ENCODE measurements around the gene DDX18. TPM values are rescaled to one million over a fixed set of nuclear protein-coding genes. Genes with fewer than 3 reads are reported as not detected.

Gene DDX18
- total and polyA plus RNA-seq, 4 donors, result 16.7 to 54.3 (median 33.1) TPM

DNA sequence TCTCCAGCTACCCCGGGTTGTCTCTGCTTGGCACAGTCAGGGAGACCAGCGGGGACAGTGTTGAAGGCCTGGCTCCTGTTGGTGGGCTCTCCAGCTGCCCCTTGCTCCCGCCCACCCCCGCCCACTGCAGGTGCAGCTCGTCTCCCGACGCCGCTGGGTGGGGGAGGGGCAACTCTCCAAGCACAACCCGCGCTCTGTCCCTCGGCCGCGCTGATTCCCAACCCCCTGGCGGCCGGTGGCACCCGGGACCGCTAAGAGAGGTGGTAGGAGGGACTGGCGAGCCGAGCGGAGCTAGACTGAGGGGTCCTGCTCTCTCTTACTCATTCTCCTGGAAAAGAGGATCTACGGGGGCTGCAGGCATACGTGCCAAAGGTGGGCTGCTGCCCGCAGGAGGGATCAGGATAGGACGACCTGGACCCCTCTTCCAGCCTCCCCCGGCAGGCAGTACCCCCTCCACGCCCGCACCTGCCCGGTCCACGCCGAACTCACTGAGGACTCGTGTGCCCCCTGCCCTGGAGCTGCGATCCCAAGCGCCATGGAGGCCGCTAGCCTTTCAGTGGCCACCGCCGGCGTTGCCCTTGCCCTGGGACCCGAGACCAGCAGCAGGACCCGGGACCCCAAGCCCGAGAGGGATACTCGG is 44.5 kb downstream of the DDX18 start:
- peak in 1 of 2 donors; percentile 72 for DNase-seq
- no peak for ATAC-seq (ENCODE audit: low FRiP score)

DNA sequence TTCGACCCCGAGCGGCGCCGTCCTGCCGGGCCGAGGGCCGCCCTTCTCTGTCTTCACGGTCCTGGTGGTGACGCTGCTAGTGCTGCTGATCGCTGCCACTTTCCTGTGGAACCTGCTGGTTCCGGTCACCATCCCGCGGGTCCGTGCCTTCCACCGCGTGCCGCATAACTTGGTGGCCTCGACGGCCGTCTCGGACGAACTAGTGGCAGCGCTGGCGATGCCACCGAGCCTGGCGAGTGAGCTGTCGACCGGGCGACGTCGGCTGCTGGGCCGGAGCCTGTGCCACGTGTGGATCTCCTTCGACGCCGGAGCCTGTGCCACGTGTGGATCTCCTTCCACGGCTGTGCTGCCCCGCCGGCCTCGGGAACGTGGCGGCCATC is 45.0 kb downstream of the DDX18 start:
- Histone ChIP-seq H3K4me3 (ENCODE audit: low read length in 2 of 2) (no peak overlapping the region), H3K36me3 (ENCODE audit: control insufficient read depth in 1 of 2, insufficient read depth in 2 of 2, low read length in 1 of 2) (no peaks in the 10 kb centered on the region), H3K4me1 (ENCODE audit: control insufficient read depth in 1 of 2, insufficient read depth in 2 of 2, low read length in 2 of 2) (no peaks in the 10 kb centered on the region), H3K9me3 (ENCODE audit: control insufficient read depth, low read length) (peaks cover 3% of the 10 kb centered on the region), H3K27me3 (ENCODE audit: control insufficient read depth in 1 of 2, insufficient read depth in 2 of 2, low read length in 1 of 2) (no peaks in the 10 kb centered on the region), H3K27ac (ENCODE audit: low read depth in 1 of 2, low read length in 2 of 2) (no peak overlapping the region)
- intact Hi-C loops (cut with DNase I), result no loop called here
- DNase-seq (no peak), ATAC-seq (ENCODE audit: low FRiP score) (peak; percentile 33)
- 62 to 70% methylated on average over 36 to 44 of the region's 44 CpGs for WGBS, 2 donors

More for the DNA sequence above, 44.5 kb downstream of the DDX18 start:
- Histone ChIP-seq H3K9me3 (ENCODE audit: control insufficient read depth, low read length) (peaks cover 3% of the 10 kb centered on the region), H3K27ac (ENCODE audit: low read depth in 1 of 2, low read length in 2 of 2) (no peak overlapping the region), H3K4me3 (ENCODE audit: low read length in 2 of 2) (no peak overlapping the region), H3K36me3 (ENCODE audit: control insufficient read depth in 1 of 2, insufficient read depth in 2 of 2, low read length in 1 of 2) (no peaks in the 10 kb centered on the region), H3K27me3 (ENCODE audit: control insufficient read depth in 1 of 2, insufficient read depth in 2 of 2, low read length in 1 of 2) (no peaks in the 10 kb centered on the region), H3K4me1 (ENCODE audit: control insufficient read depth in 1 of 2, insufficient read depth in 2 of 2, low read length in 2 of 2) (no peaks in the 10 kb centered on the region)
- 54 to 60% methylated on average over 41 of the region's 41 CpGs for WGBS, 2 donors
- intact Hi-C loops (cut with DNase I), result no loop called here

DNA sequence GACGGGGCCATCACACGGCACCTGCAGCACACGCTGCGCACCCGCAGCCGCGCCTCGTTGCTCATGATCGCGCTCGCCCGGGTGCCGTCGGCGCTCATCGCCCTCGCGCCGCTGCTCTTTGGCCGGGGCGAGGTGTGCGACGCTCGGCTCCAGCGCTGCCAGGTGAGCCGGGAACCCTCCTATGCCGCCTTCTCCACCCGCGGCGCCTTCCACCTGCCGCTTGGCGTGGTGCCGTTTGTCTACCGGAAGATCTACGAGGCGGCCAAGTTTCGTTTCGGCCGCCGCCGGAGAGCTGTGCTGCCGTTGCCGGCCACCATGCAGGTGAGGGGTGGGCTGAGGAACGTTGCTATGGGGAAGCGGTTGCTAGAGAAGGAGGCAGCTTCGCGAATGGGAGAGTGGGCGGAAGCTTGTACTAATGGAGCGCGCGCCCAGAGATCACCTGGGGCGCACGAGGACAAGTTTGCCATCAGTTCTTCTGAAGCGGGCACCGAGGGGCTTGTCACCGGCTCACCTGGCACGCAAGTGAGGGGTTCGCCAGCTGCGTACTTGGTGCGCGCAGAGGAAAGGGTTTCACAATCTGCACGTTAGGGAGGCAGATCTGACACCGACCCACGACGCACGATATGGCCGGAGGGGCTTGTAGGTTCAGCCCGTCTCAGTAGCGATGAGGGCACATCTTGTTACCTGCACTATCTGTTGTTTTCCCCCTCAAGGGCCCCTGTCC is 45.6 kb downstream of the DDX18 start:
- H3K27ac ChIP-seq (ENCODE audit: low read depth in 1 of 2, low read length in 2 of 2), result no peak overlapping the region
- no peak for ATAC-seq (ENCODE audit: low FRiP score)
- H3K4me1 ChIP-seq (ENCODE audit: control insufficient read depth in 1 of 2, insufficient read depth in 2 of 2, low read length in 2 of 2), result no peaks in the 10 kb centered on the region
- 35 to 42% methylated on average over 67 to 69 of the region's 69 CpGs for WGBS, 2 donors
- DNase-seq, result no peak
- H3K9me3 ChIP-seq (ENCODE audit: control insufficient read depth, low read length), result peaks cover 3% of the 10 kb centered on the region
- intact Hi-C loops (cut with DNase I), result no loop called here
- H3K27me3 ChIP-seq (ENCODE audit: control insufficient read depth in 1 of 2, insufficient read depth in 2 of 2, low read length in 1 of 2), result no peaks in the 10 kb centered on the region
- no peak overlapping the region for H3K4me3 ChIP-seq (ENCODE audit: low read length in 2 of 2)
- no peaks in the 10 kb centered on the region for H3K36me3 ChIP-seq (ENCODE audit: control insufficient read depth in 1 of 2, insufficient read depth in 2 of 2, low read length in 1 of 2)

DNA sequence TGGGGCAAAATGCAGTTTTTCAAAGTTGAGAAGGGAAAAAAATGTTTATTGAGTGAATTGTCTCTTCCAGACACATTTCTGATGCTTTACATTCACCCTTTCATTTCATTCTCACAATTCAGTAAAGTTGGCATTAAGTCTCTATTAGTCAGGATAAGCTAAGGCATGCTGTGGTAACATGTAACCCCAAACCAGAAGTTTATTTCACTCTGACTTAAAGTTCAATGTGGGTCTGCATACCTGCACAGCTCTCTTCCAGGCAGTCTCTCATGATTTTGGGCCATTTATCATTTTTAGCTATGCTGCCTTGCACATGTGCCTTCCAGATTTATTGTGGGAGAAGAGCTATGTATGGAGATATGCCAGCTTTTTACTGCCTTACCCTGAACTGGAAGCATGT is 48.0 kb downstream of the DDX18 start:
- DNase-seq (no peak), ATAC-seq (ENCODE audit: low FRiP score) (no peak)
- Histone ChIP-seq H3K27me3 (ENCODE audit: control insufficient read depth in 1 of 2, insufficient read depth in 2 of 2, low read length in 1 of 2) (no peaks in the 10 kb centered on the region), H3K9me3 (ENCODE audit: control insufficient read depth, low read length) (peaks cover 3% of the 10 kb centered on the region), H3K36me3 (ENCODE audit: control insufficient read depth in 1 of 2, insufficient read depth in 2 of 2, low read length in 1 of 2) (no peaks in the 10 kb centered on the region), H3K4me1 (ENCODE audit: control insufficient read depth in 1 of 2, insufficient read depth in 2 of 2, low read length in 2 of 2) (no peaks in the 10 kb centered on the region), H3K4me3 (ENCODE audit: low read length in 2 of 2) (no peak overlapping the region), H3K27ac (ENCODE audit: low read depth in 1 of 2, low read length in 2 of 2) (no peak overlapping the region)
- intact Hi-C loops (cut with DNase I), result no loop called here

DNA sequence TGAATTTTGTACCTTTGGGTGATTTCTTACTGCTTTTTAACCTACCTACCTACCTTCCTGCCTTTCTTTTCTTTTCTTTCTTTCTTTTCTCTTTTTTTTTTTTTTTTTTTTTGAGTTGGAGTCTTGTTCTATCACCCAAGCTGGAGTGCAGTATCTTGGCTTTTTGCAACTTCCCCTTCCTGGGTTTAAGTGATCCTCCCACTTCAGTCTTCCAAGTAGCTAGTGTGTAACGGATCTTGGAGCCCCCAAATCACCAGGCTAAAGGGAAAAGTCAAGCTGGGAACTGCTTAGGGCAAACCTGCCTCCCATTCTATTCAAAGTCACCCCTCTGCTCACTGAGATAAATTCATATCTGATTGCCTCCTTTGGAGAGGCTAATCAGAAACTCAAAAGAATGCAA is 61.3 kb downstream of the DDX18 start:
- no peaks in the 10 kb centered on the region for H3K9me3 ChIP-seq (ENCODE audit: control insufficient read depth, low read length)
- intact Hi-C loops (cut with DNase I), result no loop called here
- H3K4me3 ChIP-seq (ENCODE audit: low read length in 2 of 2), result no peak overlapping the region
- ATAC-seq (ENCODE audit: low FRiP score) (no peak), DNase-seq (no peak)
- 28 to 36% methylated on average over 1 of the region's 1 CpG for WGBS, 2 donors
- H3K36me3 ChIP-seq (ENCODE audit: control insufficient read depth in 1 of 2, insufficient read depth in 2 of 2, low read length in 1 of 2), result no peaks in the 10 kb centered on the region
- no peak overlapping the region for H3K27ac ChIP-seq (ENCODE audit: low read depth in 1 of 2, low read length in 2 of 2)
- no peaks in the 10 kb centered on the region for H3K27me3 ChIP-seq (ENCODE audit: control insufficient read depth in 1 of 2, insufficient read depth in 2 of 2, low read length in 1 of 2)
- H3K4me1 ChIP-seq (ENCODE audit: control insufficient read depth in 1 of 2, insufficient read depth in 2 of 2, low read length in 2 of 2), result no peaks in the 10 kb centered on the region

DNA sequence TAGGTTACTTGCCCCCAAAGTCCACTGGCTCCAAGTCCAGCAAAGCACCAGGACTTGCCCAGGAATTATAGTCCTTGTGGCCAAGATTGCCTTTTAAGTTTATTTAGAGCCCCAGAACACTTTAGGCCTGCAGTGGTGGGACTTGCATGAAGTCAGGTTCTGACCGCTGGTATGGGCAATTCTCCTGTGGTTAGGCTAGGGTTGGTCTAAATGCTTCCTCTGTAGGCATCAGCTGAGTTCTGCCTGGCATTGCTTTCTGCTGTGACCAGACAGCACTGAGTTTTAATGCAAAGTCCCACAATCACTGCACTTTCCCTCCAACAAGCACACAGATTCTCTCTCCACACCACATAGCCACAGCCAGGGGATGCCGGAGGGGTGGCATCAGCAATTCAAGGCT is 64.5 kb downstream of the DDX18 start:
- no peak for DNase-seq
- intact Hi-C loops (cut with DNase I), result no loop called here
- H3K36me3 ChIP-seq (ENCODE audit: control insufficient read depth in 1 of 2, insufficient read depth in 2 of 2, low read length in 1 of 2), result no peaks in the 10 kb centered on the region
- no peak for ATAC-seq (ENCODE audit: low FRiP score)
- H3K9me3 ChIP-seq (ENCODE audit: control insufficient read depth, low read length), result peaks cover 1% of the 10 kb centered on the region
- H3K27ac ChIP-seq (ENCODE audit: low read depth in 1 of 2, low read length in 2 of 2), result no peak overlapping the region
- 89% methylated on average over 2 of the region's 2 CpGs for WGBS, 2 donors
- H3K27me3 ChIP-seq (ENCODE audit: control insufficient read depth in 1 of 2, insufficient read depth in 2 of 2, low read length in 1 of 2), result no peaks in the 10 kb centered on the region
- no peaks in the 10 kb centered on the region for H3K4me1 ChIP-seq (ENCODE audit: control insufficient read depth in 1 of 2, insufficient read depth in 2 of 2, low read length in 2 of 2)
- no peak overlapping the region for H3K4me3 ChIP-seq (ENCODE audit: low read length in 2 of 2)

Other genes starting within 250 kb of the DDX18 start
- gene CCDC93, start 199.4 kb downstream of the DDX18 start, total RNA-seq, result 10 to 100 TPM; 34.8 to 42.8 TPM
- gene CCDC93, start 199.4 kb downstream of the DDX18 start, polyA plus RNA-seq, result 10 to 100 TPM in 1 of 2 donors, 1 to 10 TPM in 1; 5.8 to 12.1 TPM